ENCODE data around the gene TAPBPL. TPM values are rescaled to one million over a fixed set of nuclear protein-coding genes. Genes with fewer than 3 reads are reported as not detected.
"Not testable (repeated sequence)": the region's sequence is repeated elsewhere in the genome, so short reads cannot be mapped to it uniquely, and the experiment has no call there.

TAPBPL gene
- total RNA-seq, 1 donor from 2014 or later, result 49.0 TPM

DNA sequence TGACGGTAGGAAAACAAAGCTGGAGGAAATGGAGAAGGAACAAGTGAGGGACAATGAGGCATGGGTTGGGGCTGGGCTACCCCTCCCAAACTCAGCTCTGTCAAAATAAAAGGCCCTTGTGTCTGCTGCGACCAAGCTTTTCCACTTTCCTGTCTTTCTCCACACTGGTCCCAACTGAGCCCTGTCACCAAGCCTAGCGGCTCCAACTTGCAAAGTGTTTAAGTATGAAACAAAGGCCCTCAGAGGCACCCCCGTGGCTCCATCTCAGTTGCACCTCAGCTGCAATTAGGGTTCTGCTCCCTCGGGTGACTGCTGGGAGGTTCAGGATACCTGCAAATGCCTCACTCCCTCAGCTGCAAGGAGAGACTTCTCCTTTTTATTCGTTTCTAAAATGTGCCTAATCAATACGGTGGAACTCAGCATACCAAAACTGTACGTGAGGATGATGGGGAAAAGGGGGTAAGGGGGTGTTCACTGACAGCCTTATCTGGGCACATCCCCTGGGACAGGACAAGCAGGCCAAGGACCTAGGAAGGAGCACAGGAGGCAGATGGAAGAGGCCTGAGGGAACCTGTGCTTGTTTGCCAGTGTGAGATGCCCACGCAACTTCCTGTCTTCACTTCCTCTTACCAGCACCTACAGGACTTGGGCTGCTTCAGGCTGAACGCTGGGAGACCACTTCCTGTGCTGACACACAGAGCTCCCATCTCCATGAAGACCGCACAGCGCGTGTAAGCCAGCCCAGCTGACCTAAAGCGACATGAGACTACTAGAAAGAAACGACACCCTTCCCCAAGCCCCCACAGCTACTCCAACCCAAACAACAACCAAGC, 9.8 kb downstream of the TAPBPL start:
- intact Hi-C loops (cut with micrococcal nuclease), result loop anchor here (1.0 to 2.0 kb wide), 5 partner anchors 9 to 125 kb away; partner anchors contain the start of genes GAPDH, TAPBPL and VAMP1

DNA sequence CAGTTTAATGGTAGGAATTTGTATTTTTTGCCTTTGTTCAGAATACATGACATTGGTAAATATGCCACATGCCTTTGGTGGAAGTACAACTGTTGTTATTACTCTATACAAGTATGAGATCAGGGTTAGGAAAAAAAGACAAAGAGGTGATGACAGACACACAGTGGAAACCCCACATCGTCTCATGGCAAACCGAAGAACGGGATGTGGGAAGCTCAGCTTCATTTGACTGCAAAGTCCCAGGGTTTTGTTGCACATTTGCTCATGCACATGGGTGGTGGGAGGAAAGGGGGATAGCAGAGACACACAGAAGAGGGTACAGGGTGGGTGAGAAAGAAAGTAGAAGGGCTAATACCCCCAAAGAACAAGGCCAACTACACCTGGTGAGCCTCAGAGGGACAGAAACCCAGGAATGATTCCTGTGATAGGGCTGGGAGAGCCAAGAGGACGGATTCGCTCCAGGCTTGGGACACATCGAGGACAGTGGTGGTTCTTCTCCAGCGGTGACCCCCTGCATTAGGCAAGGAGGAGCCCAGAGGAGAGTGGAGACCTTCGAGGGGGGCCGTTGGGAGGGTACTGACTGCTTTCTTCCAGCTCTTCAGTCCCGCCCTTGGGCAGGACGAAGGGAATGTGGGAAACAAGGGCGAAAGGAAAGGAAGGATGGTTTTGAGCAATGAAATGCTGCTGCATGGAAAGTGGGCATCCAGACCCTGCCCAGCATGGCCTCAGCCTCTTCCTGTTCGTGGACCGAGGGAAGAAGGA, 10.6 kb downstream of the TAPBPL start:
- intact Hi-C loops (cut with micrococcal nuclease), result loop anchor here (1.0 to 2.0 kb wide), 4 partner anchors 8 to 126 kb away; partner anchors contain the start of genes GAPDH and VAMP1

GRCh38 chr12:6463216-6463615, 11.4 kb downstream of the TAPBPL start:
- intact Hi-C loops (cut with micrococcal nuclease), result loop anchor here (2.0 kb wide), 3 partner anchors 36 to 126 kb away; partner anchors contain the start of gene GAPDH

GRCh38 chr12:6463858-6464257, 12.0 kb downstream of the TAPBPL start:
- intact Hi-C loops (cut with micrococcal nuclease), result loop anchor here (2.0 kb wide), 3 partner anchors 37 to 127 kb away; partner anchors contain the start of gene GAPDH

DNA sequence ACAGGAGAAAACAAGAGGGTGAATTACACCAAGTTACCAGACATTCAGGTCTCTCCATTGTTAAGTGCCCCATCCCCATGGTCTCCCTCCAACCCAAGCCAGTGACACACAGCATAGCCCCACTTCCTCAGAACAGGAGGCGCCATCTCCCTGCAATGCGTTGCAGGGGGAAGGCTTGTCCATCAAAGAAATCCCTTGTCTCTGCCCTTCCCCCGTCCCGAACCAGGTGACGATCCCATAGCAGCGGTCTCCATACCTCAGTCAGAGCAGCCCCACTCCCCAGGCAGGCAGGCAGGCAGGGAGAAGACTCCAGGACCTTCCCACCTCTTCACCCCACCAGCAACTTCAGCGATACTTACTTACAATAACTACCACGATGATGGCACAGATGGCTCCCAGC, 12.7 kb downstream of the TAPBPL start:
- intact Hi-C loops (cut with micrococcal nuclease), result no loop called here

GRCh38 chr12:6465467-6466183, 13.8 kb downstream of the TAPBPL start:
- intact Hi-C loops (cut with micrococcal nuclease), result loop anchor here (1.0 kb wide), 1 partner anchor 42 kb away; no protein-coding TSS in a partner anchor

GRCh38 chr12:6466184-6466573, 14.3 kb downstream of the TAPBPL start:
- intact Hi-C loops (cut with micrococcal nuclease), result no loop called here

- intact Hi-C loops (cut with micrococcal nuclease), result not testable (repeated sequence)
Observed at GRCh38 chr12:6466751-6467150, 14.9 kb downstream of the TAPBPL start.

GRCh38 chr12:6467571-6468282, 15.9 kb downstream of the TAPBPL start:
- intact Hi-C loops (cut with micrococcal nuclease), result not testable (repeated sequence)

DNA sequence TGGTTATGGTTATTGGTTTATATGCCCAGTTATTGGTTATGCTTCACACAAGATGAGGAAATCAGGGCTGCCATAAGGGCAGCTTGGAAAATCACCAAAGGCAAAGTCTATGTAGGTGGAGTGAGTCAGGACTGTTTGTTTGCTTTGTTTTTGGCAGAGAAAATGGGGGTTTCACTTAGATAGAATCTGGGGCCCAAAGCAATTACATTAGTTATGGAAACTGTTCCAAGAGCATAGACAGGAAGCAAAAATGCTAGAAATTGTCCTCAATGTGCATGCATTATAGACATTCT, 16.4 kb downstream of the TAPBPL start:
- intact Hi-C loops (cut with micrococcal nuclease), result no loop called here

GRCh38 chr12:6469092-6469491, 17.2 kb downstream of the TAPBPL start:
- intact Hi-C loops (cut with micrococcal nuclease), result no loop called here

DNA sequence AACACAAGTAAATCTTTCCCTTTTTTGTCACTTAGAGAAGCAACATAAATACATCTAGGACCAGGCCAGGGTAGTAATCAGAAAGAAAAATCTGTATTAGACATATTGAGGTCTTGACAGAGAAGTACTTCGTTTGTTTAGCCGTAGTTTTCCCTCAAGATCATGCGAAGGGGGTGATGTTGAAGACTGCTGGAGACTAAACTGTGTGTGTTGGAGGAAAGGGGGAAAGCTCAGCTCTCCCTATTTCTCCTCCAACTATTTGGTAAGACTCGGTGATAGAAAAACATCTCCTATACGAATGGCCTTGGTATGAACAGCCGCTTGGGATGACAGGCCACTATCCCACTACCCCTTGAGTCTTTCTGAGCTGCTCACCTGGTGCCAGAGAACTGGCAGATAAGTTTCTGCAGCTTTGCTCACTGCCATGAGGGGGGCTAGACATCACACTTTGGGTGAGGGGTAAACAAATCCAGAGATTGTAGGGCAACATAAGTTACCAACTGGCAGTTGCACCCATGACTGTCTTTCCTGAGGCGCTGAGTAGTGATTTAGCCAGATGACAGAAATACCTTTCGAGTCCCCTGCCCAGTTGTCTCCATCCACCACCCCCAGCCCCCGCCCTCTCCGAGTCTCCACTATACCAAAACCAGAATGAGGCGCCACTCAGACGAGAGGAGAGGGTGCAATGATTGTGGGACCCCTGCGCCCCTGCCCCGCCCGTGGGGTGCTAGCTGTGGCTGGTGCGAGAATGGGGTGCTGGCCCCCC, 17.9 kb downstream of the TAPBPL start:
- intact Hi-C loops (cut with micrococcal nuclease), result loop anchor here (1.0 to 2.0 kb wide), 4 partner anchors 7 to 65 kb away; partner anchors contain the start of genes CD27, GAPDH and MRPL51

GRCh38 chr12:6470375-6471163, 18.7 kb downstream of the TAPBPL start, which contains the start of gene VAMP1:
VAMP1 (minus strand) TSS chr12:6470677; CDS start chr12:6470531, 146 bp downstream.
- intact Hi-C loops (cut with micrococcal nuclease), result loop anchor here (1.0 to 2.0 kb wide), 4 partner anchors 8 to 64 kb away; partner anchors contain the start of genes CD27, GAPDH and MRPL51

GRCh38 chr12:6471989-6472360, 20.1 kb downstream of the TAPBPL start:
- intact Hi-C loops (cut with micrococcal nuclease), result loop anchor here (2.0 kb wide), 1 partner anchor 27 kb away; the partner anchor contains the start of gene CD27

DNA sequence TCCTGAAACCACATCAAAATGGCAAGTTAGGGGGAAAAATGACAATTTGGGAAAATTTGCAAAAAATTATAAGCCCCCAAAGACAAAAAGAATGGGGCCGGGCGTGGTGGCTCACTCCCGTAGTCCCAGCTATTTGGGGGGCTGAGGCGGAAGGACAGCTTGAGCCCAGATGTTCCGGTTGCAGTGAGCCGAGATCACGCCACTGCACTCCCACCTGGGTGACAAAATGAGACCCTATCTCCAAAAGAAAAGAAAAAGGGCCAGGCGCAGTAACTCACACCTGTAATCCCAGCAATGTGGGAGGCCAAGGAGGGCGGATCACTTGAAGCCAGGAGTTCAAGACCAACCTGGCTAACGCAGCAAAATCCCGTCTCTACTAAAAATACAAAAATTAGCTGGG, 20.6 kb downstream of the TAPBPL start:
- intact Hi-C loops (cut with micrococcal nuclease), result no loop called here

- intact Hi-C loops (cut with micrococcal nuclease), result not testable (repeated sequence)
Observed at GRCh38 chr12:6475233-6475975, 23.6 kb downstream of the TAPBPL start.

GRCh38 chr12:6476489-6476888, 24.6 kb downstream of the TAPBPL start:
- intact Hi-C loops (cut with micrococcal nuclease), result no loop called here
